ENCODE results near the gene ABCC12.
"Not testable (repeated sequence)": the region's sequence is repeated elsewhere in the genome, so short reads cannot be mapped to it uniquely, and the experiment has no call there.

Gene ABCC12

GRCh38 chr16:48168075-48168474 is 12.3 kb upstream of the ABCC12 start:
- in situ Hi-C loops (cut with MboI; ENCODE audit: low pct_unique_long_range_greater_than_20kb, low sequenced_read_pairs): no loop called here
- no peak for DNase-seq

- in situ Hi-C loops (cut with MboI; ENCODE audit: low pct_unique_long_range_greater_than_20kb, low sequenced_read_pairs); DNase-seq: not testable (repeated sequence)
Observed at GRCh38 chr16:48166617-48167016, 10.8 kb upstream of the ABCC12 start.

GRCh38 chr16:48165961-48166578 is 10.3 kb upstream of the ABCC12 start:
- no peak for DNase-seq
- in situ Hi-C loops (cut with MboI; ENCODE audit: low pct_unique_long_range_greater_than_20kb, low sequenced_read_pairs): no loop called here

GRCh38 chr16:48164907-48165715 is 9.3 kb upstream of the ABCC12 start:
- peak; percentile 67 for DNase-seq

GRCh38 chr16:48162839-48163410 is 7.1 kb upstream of the ABCC12 start:
- in situ Hi-C loops (cut with MboI; ENCODE audit: low pct_unique_long_range_greater_than_20kb, low sequenced_read_pairs): no loop called here
- no peak for DNase-seq

More at GRCh38 chr16:48164907-48165715, 9.3 kb upstream of the ABCC12 start:
- in situ Hi-C loops (cut with MboI; ENCODE audit: low pct_unique_long_range_greater_than_20kb, low sequenced_read_pairs): no loop called here

GRCh38 chr16:48161906-48162305 is 6.1 kb upstream of the ABCC12 start:
- DNase-seq: no peak
- in situ Hi-C loops (cut with MboI; ENCODE audit: low pct_unique_long_range_greater_than_20kb, low sequenced_read_pairs): no loop called here

- DNase-seq: no peak
- in situ Hi-C loops (cut with MboI; ENCODE audit: low pct_unique_long_range_greater_than_20kb, low sequenced_read_pairs): no loop called here
Observed at GRCh38 chr16:48160575-48160974, 4.8 kb upstream of the ABCC12 start.

GRCh38 chr16:48158296-48158695 is 2.5 kb upstream of the ABCC12 start:
- peak; percentile 11 for DNase-seq

GRCh38 chr16:48157794-48158193 is 2.0 kb upstream of the ABCC12 start:
- in situ Hi-C loops (cut with MboI; ENCODE audit: low pct_unique_long_range_greater_than_20kb, low sequenced_read_pairs): no loop called here
- DNase-seq: no peak

More at GRCh38 chr16:48158296-48158695, 2.5 kb upstream of the ABCC12 start:
- in situ Hi-C loops (cut with MboI; ENCODE audit: low pct_unique_long_range_greater_than_20kb, low sequenced_read_pairs): no loop called here

- in situ Hi-C loops (cut with MboI; ENCODE audit: low pct_unique_long_range_greater_than_20kb, low sequenced_read_pairs): no loop called here
- no peak for DNase-seq
Observed at GRCh38 chr16:48157302-48157701, 1.5 kb upstream of the ABCC12 start.

GRCh38 chr16:48156790-48157209 is 1.0 kb upstream of the ABCC12 start:
- DNase-seq: peak; percentile 81
- in situ Hi-C loops (cut with MboI; ENCODE audit: low pct_unique_long_range_greater_than_20kb, low sequenced_read_pairs): no loop called here

GRCh38 chr16:48153774-48154173 is 2.0 kb downstream of the ABCC12 start:
- no peak for DNase-seq
- in situ Hi-C loops (cut with MboI; ENCODE audit: low pct_unique_long_range_greater_than_20kb, low sequenced_read_pairs): no loop called here

GRCh38 chr16:48152226-48152625 is 3.6 kb downstream of the ABCC12 start:
- no peak for DNase-seq
- in situ Hi-C loops (cut with MboI; ENCODE audit: low pct_unique_long_range_greater_than_20kb, low sequenced_read_pairs): no loop called here

GRCh38 chr16:48150707-48151106 is 5.1 kb downstream of the ABCC12 start:
- DNase-seq: no peak
- in situ Hi-C loops (cut with MboI; ENCODE audit: low pct_unique_long_range_greater_than_20kb, low sequenced_read_pairs): no loop called here

GRCh38 chr16:48146710-48147109 is 9.1 kb downstream of the ABCC12 start:
- in situ Hi-C loops (cut with MboI; ENCODE audit: low pct_unique_long_range_greater_than_20kb, low sequenced_read_pairs): no loop called here
- DNase-seq: no peak

- in situ Hi-C loops (cut with MboI; ENCODE audit: low pct_unique_long_range_greater_than_20kb, low sequenced_read_pairs): no loop called here
- DNase-seq: no peak
Observed at GRCh38 chr16:48146131-48146530, 9.7 kb downstream of the ABCC12 start.

- no peak for DNase-seq
- in situ Hi-C loops (cut with MboI; ENCODE audit: low pct_unique_long_range_greater_than_20kb, low sequenced_read_pairs): no loop called here
Observed at GRCh38 chr16:48143812-48144368, 11.9 kb downstream of the ABCC12 start.

- DNase-seq: no peak
- in situ Hi-C loops (cut with MboI; ENCODE audit: low pct_unique_long_range_greater_than_20kb, low sequenced_read_pairs): no loop called here
Observed at GRCh38 chr16:48140821-48141220, 15.0 kb downstream of the ABCC12 start.

GRCh38 chr16:48139517-48139916 is 16.3 kb downstream of the ABCC12 start:
- DNase-seq: no peak
- in situ Hi-C loops (cut with MboI; ENCODE audit: low pct_unique_long_range_greater_than_20kb, low sequenced_read_pairs): no loop called here

- no peak for DNase-seq
- in situ Hi-C loops (cut with MboI; ENCODE audit: low pct_unique_long_range_greater_than_20kb, low sequenced_read_pairs): no loop called here
Observed at GRCh38 chr16:48138543-48138942, 17.2 kb downstream of the ABCC12 start.

All from KBM-7 (cell line).